Calu3 (cell line): ENCODE measurements around the gene PCSK7. TPM values are rescaled to one million over a fixed set of nuclear protein-coding genes. Genes with fewer than 3 reads are reported as not detected.
A peak's percentile ranks its signal among the peaks of the same experiment; 100 is the strongest.

Experiments
- BruUV-seq: library from RNA; stranded (reverse); fragments of 400-500 nt; replicated peaks from 2 replicates; lab custom pipeline; 2021; lab: Mats Ljungman, UMichigan
- CTCF ChIA-PET: fragments of 300-600 bp; sonication (Branson Sonifier 250); formaldehyde crosslinking; loops from one replicate; lab custom pipeline; 2022; ENCODE audit warnings: antibody characterized with exemption; lab: Charles Lee
- DNase-seq: peaks from one replicate; pipeline ENCODE4 v3.0.0; 2022
- H3K27ac Mint-ChIP-seq: one replicate; pipeline ENCODE4 v1.8.0; 2022; ENCODE audit warnings: mixed read lengths; ENCODE audit not compliant: unreplicated experiment
- H3K27me3 Mint-ChIP-seq: one replicate; pipeline ENCODE4 v1.8.0; 2022; ENCODE audit warnings: mixed read lengths; ENCODE audit not compliant: unreplicated experiment
- H3K36me3 Mint-ChIP-seq: one replicate; pipeline ENCODE4 v1.8.0; 2022; ENCODE audit warnings: mild to moderate bottlenecking, moderate library complexity, mixed read lengths; ENCODE audit not compliant: insufficient read depth, unreplicated experiment
- H3K4me1 Mint-ChIP-seq: one replicate; pipeline ENCODE4 v1.8.0; 2022; ENCODE audit warnings: mild to moderate bottlenecking, low read depth, mixed read lengths; ENCODE audit not compliant: unreplicated experiment
- H3K4me3 Mint-ChIP-seq: one replicate; pipeline ENCODE4 v1.8.0; 2022; ENCODE audit warnings: mild to moderate bottlenecking, low read depth, moderate library complexity, mixed read lengths; ENCODE audit not compliant: unreplicated experiment
- H3K9me3 Mint-ChIP-seq: one replicate; pipeline ENCODE4 v1.8.0; 2022; ENCODE audit warnings: low read depth, mixed read lengths; ENCODE audit not compliant: unreplicated experiment
- CTCF ChIP-seq: fragments of 200-600 bp; IDR thresholded peaks from one replicate; pipeline ENCODE4 v1.8.0; 2022; ENCODE audit warnings: antibody characterized with exemption; ENCODE audit not compliant: unreplicated experiment
- intact Hi-C: fragments of 100-400 bp; cut with micrococcal nuclease; formaldehyde crosslinking; loops from one replicate; pipeline ENCODE4 v1.10.0; 2022; ENCODE audit not compliant: unreplicated experiment
- total RNA-seq: library from RNA; stranded (reverse); gene quantifications from 2 replicates; pipeline ENCODE4 v1.2.3, GENCODE V29; 2022

PCSK7 gene
- total RNA-seq, 1 experiment from 2014 or later = 44.3 TPM

DNA sequence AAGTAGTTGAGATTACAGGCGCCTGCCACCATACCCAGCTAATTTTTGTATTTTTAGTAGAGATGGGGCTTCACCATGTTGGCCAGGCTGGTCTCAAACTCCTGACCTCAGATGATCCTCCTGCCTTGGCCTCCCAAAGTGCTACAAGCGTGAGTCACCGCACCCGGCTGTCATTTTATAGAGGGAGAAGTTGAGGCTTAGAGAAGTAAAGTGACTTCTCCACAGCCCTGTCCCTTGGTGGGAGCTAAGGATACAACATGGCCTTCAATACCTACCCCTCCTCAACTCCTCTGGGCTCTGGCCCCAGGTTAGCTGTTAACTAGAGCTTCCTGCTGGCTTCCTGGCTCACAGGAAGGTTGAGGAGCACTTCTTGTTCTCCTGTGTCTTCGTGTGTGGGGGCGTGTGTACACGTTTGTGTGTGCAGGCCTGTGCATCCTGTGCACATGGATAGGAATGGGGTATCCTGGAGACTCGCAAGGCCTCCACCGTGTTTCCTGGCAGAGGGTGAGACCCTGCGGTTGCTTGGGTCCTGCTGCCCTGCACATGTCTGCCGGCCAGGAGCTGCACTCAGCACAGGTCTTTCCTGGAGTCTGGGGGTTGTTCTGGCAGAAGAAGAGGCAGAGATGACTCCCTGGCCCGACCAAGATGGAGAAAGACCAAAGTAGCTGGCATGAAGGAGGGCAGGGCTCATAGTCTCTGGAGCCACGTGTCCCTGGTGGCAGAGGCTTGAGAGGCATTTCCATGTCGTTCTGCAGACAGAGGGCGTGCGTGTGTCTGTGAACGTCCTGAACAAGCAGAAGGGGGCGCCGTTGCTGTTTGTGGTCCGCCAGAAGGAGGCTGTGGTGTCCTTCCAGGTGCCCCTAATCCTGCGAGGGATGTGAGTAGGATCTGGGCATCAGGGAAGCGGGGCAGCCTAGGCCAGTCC lies 51.0 kb downstream of the PCSK7 start:
- Mint-ChIP-seq H3K4me3 (no peak overlapping the region), H3K27me3 (no peaks in the 10 kb centered on the region), H3K9me3 (no peaks in the 10 kb centered on the region), H3K27ac (no peak overlapping the region), H3K36me3 (peaks cover 18% of the 10 kb centered on the region), H3K4me1 (peaks cover 7% of the 10 kb centered on the region)
- TF ChIP-seq CTCF = no peak
- intact Hi-C loops = no loop called here
- no TSS peak for BruUV-seq
- CTCF ChIA-PET = interaction anchor here (0.7 kb wide), 1 partner anchor 35 kb away, joined by 3 read pairs; no protein-coding TSS in a partner anchor
- peak; percentile 18 for DNase-seq

DNA sequence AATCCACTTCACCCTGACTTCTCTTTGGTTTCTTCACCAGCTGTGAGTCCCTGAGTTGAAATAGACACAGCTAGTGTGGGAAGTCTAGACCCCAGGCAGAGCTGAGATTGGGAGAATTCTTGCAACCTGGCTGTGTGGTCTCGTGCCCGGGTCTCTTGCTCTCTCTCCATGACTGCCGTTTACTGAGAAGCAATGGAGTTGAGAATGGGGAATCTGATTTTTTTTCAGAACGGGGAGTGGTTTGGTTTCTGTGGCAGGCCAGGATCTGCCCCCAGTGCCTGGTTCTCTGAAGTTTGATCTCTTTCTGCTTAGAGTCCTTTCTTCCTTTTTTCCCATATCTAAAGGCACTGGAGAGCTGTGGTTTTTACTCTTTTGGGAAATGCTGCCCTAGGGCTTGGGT lies 51.9 kb downstream of the PCSK7 start:
- CTCF ChIA-PET = interaction anchor here (0.6 to 0.7 kb wide), 2 partner anchors 34 to 258 kb away, joined by 3 read pairs; no protein-coding TSS in a partner anchor
- TF ChIP-seq CTCF = no peak
- intact Hi-C loops = no loop called here
- DNase-seq = no peak
- H3K9me3 Mint-ChIP-seq = no peaks in the 10 kb centered on the region
- peak overlapping the region; percentile 79 for H3K4me3 Mint-ChIP-seq
- H3K36me3 Mint-ChIP-seq = peaks cover 18% of the 10 kb centered on the region
- BruUV-seq = TSS peak; percentile 29
- peaks cover 7% of the 10 kb centered on the region for H3K4me1 Mint-ChIP-seq
- H3K27ac Mint-ChIP-seq = no peak overlapping the region
- H3K27me3 Mint-ChIP-seq = no peaks in the 10 kb centered on the region

DNA sequence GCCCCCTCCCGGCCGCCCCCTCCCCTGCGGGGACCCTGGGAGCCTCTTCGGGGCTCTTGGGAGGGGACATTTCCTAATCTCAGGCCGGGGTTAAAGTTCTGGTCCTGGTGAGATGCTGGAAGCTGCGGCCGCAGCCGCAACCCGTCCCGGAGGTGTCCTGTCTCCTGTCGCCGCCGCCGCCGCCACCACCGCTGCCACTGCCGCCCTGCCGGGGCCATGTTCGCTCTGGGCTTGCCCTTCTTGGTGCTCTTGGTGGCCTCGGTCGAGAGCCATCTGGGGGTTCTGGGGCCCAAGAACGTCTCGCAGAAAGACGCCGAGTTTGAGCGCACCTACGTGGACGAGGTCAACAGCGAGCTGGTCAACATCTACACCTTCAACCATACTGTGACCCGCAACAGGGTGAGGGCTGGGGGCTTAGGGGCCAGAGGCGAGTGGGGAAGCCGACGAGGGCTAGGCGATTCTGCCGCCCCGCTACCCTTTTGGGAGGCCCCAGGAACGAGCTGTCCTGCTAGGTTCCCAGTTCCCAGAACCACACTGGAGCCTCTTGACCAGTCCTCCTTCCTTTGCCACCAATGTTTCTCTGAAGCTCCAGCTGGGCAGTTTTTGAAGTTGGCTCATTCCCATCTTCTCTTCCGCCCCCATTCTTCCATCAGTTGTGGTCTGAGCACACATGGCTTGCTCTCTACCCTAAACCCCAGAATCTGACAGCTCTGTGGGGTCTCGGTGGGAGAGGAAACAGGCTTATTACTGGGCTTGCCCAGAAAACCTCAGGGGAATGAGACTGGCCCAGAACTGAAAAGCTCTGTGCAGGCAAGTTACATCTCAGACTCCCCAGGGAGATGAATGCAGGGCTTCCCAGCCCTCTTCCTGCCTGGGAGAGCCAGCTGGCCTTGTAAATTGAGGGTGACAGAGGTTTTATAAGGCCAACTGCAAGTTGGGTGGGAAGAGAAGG lies 52.5 kb downstream of the PCSK7 start:
- CTCF ChIA-PET = interaction anchor here (0.9 kb wide), 1 partner anchor 371 kb away, joined by 3 read pairs; no protein-coding TSS in a partner anchor
- intact Hi-C loops = no loop called here

More for the DNA sequence above, 52.5 kb downstream of the PCSK7 start:
- H3K4me3 Mint-ChIP-seq = peak overlapping the region; percentile 79
- H3K27ac Mint-ChIP-seq = peak overlapping the region; percentile 67
- H3K27me3 Mint-ChIP-seq = no peaks in the 10 kb centered on the region
- DNase-seq = peak; percentile 42
- H3K4me1 Mint-ChIP-seq = peaks cover 7% of the 10 kb centered on the region
- TF ChIP-seq CTCF = no peak
- H3K36me3 Mint-ChIP-seq = peaks cover 18% of the 10 kb centered on the region
- H3K9me3 Mint-ChIP-seq = no peaks in the 10 kb centered on the region
- BruUV-seq = no TSS peak
